GM12875 (cell line): ENCODE measurements around the gene SKOR1.

Experiments
- H3K4me3 ChIP-seq: one replicate; pipeline ENCODE4 v1.5.1; 2011; ENCODE audit warnings: low read depth, low read length, control low read depth
- CTCF ChIP-seq: IDR thresholded peaks from 2 replicates; pipeline ENCODE4 v1.5.1; 2011; ENCODE audit warnings: low read depth, mild to moderate bottlenecking, control low read depth, inconsistent platforms, low read length, moderate library complexity, borderline replicate concordance; ENCODE audit not compliant: insufficient read depth

The SKOR1 gene

GRCh38 chr15:67834581-67835296 is 9.4 kb downstream of the SKOR1 start:
- peak overlapping the region; percentile 50 for H3K4me3 ChIP-seq

GRCh38 chr15:67835297-67836133 is 10.2 kb downstream of the SKOR1 start:
- H3K4me3 ChIP-seq: peak overlapping the region; percentile 50
- TF ChIP-seq CTCF: no peak

More at GRCh38 chr15:67834581-67835296, 9.4 kb downstream of the SKOR1 start:
- TF ChIP-seq CTCF: no peak

GRCh38 chr15:67836134-67836455 is 10.8 kb downstream of the SKOR1 start:
- no peak for TF ChIP-seq CTCF
- peak overlapping the region; percentile 50 for H3K4me3 ChIP-seq

GRCh38 chr15:67836477-67836876 is 11.2 kb downstream of the SKOR1 start:
- TF ChIP-seq CTCF: peak; percentile 45; the same call in 1 of the 2 replicates
- H3K4me3 ChIP-seq: no peak overlapping the region

GRCh38 chr15:67836955-67837354 is 11.6 kb downstream of the SKOR1 start:
- H3K4me3 ChIP-seq: no peak overlapping the region
- no peak for TF ChIP-seq CTCF

- no peak overlapping the region for H3K4me3 ChIP-seq
- TF ChIP-seq CTCF: no peak
These were observed 13.6 kb downstream of the SKOR1 start for GRCh38 chr15:67838789-67839332.
